ENCODE measurements around the gene CD81.

DNA sequence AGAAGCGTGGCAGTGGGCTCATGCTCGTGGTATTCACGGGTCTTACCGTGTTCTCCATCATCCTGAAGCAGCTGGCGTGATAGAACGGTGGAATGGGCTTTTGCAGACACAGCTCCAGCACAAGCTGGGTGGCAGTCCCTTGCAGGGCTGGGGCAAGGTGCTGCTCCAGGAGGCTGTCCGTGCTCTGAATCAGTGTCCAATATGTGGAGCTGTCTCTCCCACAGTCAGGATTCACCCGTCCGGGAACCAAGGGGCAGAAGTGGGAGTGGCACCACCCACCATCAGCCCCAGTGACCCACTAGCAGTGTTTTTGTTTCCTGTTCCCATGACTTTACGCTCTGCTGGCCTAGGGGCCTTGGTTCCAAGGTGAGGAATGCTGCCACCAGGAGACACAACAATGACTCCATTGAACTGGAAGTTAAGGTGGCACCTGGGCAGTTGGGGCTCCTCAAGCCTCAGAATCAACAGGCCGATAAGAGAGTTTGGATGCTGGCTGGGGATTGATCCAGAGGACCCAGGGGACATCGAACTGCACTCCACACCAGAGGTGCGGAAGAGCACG lies 16.9 kb upstream of the CD81 start:
- TF ChIP-seq, protein P1, sequence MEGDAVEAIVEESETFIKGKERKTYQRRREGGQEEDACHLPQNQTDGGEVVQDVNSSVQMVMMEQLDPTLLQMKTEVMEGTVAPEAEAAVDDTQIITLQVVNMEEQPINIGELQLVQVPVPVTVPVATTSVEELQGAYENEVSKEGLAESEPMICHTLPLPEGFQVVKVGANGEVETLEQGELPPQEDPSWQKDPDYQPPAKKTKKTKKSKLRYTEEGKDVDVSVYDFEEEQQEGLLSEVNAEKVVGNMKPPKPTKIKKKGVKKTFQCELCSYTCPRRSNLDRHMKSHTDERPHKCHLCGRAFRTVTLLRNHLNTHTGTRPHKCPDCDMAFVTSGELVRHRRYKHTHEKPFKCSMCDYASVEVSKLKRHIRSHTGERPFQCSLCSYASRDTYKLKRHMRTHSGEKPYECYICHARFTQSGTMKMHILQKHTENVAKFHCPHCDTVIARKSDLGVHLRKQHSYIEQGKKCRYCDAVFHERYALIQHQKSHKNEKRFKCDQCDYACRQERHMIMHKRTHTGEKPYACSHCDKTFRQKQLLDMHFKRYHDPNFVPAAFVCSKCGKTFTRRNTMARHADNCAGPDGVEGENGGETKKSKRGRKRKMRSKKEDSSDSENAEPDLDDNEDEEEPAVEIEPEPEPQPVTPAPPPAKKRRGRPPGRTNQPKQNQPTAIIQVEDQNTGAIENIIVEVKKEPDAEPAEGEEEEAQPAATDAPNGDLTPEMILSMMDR (conservative IDR thresholded peaks at IDR 0.05; ENCODE audit: low read length), result no peak
- TF ChIP-seq EZH2phosphoT487 (IDR thresholded peaks at IDR 0.05; ENCODE audit: borderline replicate concordance), result no peak

Data from Loucy (cell line).